GM19372 (cell line): ENCODE results near the gene B3GNT9.

Experiments
- ATAC-seq: cut with Tn5 transposase; IDR thresholded peaks from one replicate; pipeline ENCODE4 v1.9.1; 2021; ENCODE audit warnings: mild to moderate bottlenecking, low read depth, moderate library complexity; ENCODE audit not compliant: unreplicated experiment

B3GNT9 gene

DNA sequence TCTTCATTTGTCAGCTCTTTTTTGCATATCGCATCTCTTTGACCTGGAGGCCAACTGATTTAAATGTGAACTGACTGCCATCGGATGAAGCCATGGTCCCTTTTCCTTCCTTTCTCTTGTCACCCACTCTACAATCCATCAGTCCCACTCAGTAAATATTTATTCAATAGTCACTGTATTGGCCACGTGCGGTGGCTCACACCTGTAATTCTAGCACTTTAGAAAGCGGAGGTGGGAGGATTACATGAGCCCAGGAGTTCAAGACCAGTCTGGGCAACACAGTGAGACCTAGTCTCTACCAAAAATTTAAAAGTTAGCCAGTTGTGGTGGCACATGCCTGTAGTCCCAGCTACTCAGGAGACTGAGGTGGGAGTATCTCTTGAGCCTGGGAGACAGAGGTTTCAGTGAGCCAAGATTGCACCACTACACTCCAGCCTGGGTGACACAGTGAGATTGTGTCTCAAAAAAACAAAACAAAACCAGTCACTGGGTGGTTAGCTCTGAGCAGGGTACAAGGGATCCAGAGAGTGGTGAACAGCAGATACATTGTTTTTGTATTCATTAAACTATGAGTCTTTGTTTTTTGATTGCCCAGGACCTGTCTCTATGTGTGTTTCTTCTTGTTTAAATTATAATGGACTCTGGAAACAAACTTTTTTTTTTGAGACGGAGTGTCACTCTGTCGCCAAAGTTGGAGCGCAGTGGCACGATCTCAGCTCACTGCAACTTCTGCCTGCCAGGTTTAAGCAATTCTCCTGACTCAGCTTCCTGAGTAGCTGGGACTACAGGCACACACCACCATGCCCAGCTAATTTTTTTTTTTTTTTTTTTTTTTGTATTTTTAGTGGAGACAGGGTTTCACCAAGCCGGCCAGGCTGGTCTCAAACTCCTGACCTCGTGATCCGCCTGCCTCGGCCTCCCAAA, 34.1 kb downstream of the B3GNT9 start:
- no peak for ATAC-seq

DNA sequence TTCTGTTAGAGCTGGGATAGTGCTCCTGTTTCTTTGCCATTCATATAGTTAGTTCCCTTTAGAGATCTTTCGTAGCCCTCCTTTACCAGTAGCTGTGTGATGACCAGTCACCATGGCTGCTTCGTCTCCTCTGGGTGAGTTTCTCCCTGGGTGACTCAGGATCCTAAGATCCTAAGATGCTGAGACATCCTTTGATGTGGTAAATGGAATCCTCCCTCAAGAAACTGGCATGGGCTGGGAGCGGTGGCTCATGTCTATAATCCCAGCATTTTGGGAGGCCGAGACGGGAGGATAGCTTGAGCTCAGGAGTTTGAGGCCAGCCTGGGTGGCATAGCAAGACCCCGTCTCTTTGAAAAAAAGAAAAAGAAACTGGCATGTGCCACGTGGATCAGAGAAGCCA, 35.2 kb downstream of the B3GNT9 start:
- no peak for ATAC-seq

DNA sequence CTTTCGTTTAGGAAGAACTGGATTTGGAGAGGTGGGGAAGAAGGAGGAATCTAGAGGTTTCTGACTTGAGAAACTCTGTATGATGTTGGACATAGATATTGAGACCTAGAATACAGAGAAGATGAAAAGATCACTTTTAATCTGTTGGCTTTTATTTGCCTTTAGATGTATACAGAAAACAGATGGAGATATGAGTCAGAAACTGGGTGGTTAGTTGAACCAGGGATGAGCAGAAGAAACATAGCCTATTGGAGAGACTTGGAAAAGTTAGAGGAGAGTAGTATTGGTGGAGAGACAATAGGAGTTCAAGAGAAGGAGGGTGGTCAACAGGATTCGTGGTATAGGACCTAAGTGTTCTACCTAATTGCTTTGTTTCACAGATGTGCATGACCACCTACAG, 36.0 kb downstream of the B3GNT9 start:
- no peak for ATAC-seq

DNA sequence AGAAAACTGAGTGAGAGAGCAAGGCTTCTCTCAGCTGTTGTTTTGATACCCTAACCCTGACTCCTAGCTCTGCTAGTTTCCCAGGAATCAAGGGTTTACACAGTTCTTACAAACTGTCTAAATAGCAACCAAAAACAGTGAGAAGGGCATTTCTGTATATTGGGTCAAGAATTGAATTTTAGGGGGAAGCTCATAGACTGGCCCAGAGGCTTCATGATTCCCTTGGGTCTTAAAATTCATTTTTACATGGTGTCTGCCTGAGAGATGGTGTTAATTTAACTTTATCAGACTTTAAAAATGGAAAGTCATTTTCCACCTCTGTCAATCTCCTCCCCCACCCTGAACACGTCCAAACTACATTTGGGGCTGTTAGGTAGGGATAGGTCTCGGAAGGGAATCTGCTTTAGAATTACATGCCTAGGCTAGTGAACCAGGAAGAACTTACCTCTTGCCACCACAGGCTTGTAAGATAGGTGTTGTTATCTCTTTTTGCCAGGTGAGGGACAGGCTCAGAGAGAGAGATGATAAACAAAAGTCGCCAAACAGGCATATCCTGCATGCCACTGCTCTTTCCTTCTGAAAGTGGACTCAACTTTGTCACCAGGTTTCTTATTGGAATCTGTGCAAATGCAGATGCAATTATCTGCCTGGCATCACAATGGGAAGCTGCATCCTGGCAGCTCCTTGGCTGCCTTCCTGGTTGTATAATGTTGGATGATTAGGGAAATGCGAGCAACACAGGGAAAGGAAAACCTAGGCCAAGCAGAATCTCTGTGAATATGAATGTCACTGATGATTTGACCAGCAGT, 38.0 kb downstream of the B3GNT9 start:
- ATAC-seq: no peak

DNA sequence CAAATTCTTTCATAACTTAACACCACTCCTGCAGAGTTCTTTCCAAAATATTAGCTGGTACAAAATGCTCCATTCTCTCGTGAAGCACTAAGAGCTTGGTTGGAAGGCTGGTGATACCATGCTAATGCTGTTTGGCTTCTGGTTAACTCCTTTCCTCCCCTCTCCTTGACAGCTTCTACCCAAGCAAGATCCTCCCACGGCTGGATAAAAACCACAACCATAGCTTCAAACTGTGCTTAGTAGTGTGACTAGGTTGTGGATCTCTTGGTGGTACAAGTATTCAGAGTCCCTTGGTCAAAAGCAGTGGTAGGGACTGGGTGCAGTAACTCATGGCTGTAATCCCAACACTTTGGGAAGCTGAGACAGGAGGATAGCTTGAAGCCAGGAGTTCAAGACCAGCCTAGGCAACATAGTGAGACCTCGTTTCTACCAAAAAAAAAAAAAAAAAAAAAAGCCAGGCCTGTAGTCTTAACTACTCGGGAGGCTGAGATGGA, 38.8 kb downstream of the B3GNT9 start:
- no peak for ATAC-seq

DNA sequence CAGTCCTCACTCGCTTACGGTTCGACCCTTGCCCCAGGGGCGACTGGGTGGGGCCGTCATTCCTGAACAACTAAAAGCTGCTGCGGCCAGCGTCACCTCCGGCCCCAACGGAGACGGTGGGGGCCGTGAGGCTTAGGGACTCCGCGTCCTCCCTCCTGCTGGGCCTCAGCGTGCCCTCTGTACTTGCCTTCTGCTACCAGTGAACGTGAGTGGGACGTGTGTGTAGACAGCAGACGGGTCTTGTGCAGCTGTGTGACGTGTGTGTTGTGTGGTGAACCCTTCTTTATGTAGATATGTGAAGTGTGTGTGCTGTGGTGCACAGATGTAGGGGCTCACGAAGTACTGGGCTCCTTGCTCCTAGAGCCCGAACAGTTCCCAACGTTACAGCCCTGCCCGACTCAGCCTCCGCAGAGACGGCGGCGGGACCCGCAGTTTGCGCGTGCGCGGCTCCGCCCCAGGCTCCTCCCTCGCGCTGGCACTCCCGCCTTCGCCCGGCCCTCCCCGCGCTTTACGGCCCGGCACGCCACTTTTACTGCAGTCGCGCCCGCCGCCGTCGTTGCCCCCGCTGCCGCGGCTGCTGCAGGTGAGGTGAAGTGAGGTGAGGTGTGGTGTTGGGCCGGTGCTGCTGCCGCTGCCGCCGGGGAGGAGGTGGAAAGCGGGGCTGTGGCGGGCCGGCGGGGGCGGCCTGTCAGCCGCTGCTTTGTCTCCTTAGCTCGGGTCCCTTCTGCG, 41.2 kb downstream of the B3GNT9 start, which contains the start of gene PHAF1:
TSS of gene PHAF1 (plus strand) at position 535 of the 729 bp plus-strand sequence. CDS start 235 bp downstream, outside the sequence.
- ATAC-seq: peak; percentile 81

DNA sequence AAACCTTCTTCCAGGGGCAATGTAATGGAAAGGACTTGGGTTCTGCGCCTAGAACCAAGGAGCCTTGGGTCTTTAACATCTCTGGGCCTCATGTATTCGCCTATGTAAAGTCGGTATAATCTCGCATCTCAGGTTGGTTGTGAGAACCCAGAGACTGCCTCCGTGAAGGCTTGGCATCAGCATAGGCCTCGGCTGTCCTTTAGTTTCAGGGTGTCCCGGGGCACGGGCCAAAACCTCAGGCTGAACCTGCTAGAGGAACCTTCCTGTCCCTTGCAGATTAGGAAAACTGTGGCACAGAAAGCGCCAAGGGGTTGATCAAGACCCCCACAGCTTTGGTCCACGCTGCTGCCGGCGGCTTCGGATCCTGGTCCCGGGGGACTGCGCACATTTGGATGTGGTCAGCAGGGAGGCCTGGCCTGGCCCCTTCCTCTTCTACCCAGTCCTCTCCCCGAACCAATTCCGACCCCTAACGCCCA, 41.8 kb downstream of the B3GNT9 start:
- no peak for ATAC-seq

DNA sequence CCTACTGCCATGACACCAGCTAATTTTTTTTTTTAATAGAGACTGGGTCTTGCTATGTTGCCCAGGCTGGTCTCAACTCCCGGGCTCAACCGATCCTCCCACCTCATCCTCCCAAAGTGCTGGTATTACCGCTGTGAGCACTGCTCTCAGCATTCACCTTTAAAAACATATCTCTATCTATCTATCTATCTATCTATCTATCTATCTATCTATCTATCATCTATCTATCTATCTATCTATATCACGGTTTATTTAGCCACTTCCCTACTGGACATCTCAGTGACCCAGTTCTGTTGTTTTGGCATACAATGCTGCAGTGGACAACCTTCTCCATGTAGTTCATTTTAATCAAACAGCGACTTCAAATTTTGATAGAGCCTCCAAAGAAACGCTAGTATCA, 42.3 kb downstream of the B3GNT9 start:
- no peak for ATAC-seq

DNA sequence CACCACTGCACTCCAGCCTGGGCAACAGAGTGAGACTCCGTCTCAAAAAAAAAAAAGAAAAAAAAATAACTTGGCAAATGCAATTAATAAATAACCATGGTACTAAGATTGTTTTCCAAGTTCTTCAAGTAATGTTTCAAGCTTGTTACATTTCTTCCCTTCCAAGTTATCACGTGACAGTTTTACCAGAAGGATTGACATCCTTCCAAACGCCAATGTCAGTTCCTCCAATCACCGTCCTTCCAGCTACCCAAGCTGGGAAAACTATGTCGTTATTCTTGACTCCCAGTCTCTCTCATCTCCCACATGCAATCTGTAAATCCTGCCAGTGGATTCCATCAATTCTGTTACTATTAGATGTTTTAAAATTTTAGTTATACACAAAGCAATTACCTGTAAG, 44.9 kb downstream of the B3GNT9 start:
- no peak for ATAC-seq

DNA sequence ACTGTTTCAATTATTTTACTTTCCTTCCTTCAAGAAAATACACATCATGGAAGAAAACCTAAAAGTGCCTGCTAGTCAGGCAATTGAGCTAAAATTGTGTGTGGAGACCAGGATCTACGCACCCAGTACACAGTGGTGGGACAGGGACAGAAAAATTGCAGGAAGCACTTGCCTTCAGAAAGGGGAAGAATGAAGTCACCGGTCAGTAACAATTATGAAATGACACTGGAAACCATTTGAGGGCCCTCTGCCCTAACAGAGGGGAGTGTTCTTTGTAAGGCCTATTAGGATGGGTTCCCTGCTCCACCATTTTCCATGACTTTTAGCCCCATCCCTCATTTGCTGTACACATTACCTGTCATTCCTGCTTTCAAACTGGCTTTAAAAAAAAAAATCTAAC, 45.6 kb downstream of the B3GNT9 start:
- ATAC-seq: no peak

DNA sequence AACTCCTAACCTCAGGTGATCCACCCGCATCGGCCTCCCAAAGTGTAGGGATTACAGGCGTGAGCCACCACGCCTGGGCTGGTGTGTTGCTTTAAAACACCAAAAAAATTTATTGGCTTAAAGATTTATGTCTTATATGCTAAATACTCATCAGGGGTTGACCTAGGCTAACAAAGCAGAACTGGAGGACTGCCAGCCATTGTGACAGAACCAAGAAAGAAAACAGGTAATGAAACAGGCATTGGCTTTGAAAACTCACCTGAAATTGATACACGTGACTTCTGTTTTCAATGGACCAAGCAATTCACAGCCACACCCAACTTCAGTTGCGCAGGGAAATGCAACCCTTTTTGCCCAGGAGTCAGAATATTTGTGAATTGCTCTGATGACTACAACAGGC, 46.0 kb downstream of the B3GNT9 start:
- ATAC-seq: no peak

DNA sequence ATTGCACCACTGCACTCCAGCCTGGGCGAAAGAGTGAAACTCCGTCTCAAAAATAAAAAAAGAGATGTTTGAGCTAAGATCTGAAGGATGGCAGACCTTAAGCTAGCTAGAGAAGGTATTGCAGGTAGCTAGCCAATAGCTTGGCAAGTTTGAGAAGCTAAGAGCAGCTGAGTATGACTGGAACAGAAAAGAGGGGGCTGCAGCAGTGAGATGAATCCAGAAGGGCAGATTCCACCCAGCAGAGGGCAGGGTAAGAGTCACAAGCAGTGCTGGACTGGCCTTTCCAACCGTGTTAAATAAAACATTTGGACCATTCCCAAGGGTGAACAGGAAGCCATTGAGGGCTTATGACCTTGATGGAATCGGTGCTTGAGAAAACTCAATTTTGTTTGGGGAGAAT, 46.7 kb downstream of the B3GNT9 start:
- no peak for ATAC-seq

DNA sequence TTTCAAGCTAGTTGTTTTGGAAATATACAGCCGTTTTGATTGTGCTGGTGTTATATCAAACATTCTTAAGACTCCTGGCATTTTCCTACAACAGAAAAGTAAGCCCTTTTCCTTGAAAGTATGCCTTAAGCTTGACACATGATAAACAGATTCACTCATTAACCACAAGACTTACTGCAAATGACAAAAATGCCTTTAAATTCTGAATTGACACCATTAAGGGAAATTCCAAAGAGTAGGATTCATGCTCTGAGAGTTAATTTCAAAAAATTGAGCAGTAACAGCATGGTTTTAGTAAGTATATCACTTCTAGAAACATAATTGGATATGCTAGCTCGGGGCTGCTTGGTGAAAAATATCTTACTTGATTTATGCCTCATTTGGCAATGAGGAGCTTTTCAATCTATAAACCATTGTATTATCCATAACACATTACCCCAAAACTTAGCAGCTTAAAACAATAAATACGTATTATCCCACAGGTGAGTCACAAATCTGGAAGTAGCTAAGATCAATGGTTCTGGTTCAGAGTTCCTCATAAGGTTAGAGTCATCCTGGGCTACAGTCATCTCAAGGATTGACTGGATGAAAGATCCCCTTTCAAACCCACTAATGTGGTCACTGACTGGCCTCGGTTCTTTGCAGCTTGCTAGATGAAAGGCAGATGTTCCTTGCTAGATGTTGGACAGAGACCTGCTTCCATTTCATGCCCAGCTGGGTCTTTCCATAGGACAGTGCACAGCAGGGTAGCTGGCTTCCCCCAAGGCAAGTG, 49.3 kb downstream of the B3GNT9 start:
- no peak for ATAC-seq

DNA sequence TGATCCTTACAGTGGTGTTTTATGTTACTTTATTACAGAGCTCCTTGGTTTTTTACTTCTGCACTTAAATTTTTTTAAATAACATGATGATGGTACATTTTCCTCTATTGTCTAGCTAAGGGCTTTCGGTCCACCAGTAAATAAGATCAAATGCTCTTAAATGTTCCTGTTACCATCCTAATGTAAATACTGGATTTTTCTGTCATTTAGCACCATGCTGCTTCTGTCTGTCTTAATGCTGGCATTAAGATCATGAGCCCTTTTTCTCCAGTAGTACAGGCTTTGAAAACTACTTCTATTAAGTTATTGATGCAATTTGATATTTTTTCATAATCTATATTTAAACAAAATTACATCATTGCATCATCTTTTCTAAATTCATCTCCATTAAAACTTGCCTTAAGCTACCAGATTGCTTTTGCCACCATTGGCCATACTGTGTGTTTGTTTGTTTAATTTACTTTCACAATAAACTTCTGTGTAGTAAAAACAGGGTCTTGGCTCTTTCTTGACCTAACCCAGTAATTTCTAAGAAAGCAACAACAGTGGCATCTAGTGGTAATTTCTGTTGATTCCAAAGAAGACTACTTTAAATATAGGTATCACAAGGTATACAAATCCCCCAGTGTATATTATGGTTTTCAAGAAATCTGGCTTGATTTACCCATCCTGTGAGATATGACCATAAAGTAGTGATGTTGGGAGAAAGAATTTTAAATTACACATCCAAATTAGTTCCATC, 50.1 kb downstream of the B3GNT9 start:
- no peak for ATAC-seq

DNA sequence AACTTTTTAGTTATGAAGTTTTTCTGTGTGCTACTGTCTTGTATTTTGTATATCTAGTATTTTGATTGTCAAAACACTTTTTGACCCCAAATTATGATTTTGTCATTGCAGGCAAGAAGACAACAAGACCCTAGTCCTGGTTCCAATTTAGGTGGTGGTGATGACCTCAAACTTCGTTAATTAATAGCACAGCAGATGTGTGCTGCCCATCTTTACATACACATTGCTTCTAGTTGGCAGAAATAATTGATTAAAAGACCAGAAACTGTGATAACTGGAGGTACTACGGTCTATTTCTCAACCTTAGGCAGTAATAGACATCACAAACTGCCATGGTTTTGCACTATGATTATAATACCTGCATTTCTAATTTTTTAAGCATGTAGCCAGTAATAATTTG, 52.2 kb downstream of the B3GNT9 start:
- no peak for ATAC-seq
